HEK293 (cell line): ENCODE measurements around the gene ATP13A3.

Experiments
- CTCF ChIA-PET: fragments of 350-600 bp; formaldehyde crosslinking; extraction: SDS; loops from one replicate; lab custom pipeline; 2021; ENCODE audit warnings: antibody characterized with exemption; lab: Yijun Ruan, JAX
- POLR2A ChIA-PET: fragments of 300-600 bp; formaldehyde crosslinking; extraction: SDS; loops from one replicate; lab custom pipeline; 2020; ENCODE audit warnings: antibody characterized with exemption, inconsistent platforms; lab: Yijun Ruan, JAX
- H3K27ac ChIP-seq: fragments of 200-500 bp; sonication (Bioruptor generic); 2 replicates; pipeline ENCODE4 v1.5.1; 2014; ENCODE audit warnings: low read depth, low read length, control low read depth, inconsistent platforms; ENCODE audit errors: extremely low read depth
- H3K36me3 ChIP-seq, 2 experiments: fragments of 200-500 bp in 1 of 2; sonication (Bioruptor generic) in 1 of 2; 1 replicate in 1 of 2; 2 replicates in 1 of 2; pipeline ENCODE4 v1.5.1; 2014 to 2017; ENCODE audit warnings: inconsistent platforms in 2 of 2, low read length in 2 of 2; ENCODE audit not compliant: control insufficient read depth in 2 of 2, insufficient read depth in 1 of 2
- H3K4me1 ChIP-seq: fragments of 200-500 bp; sonication (Bioruptor generic); 2 replicates; pipeline ENCODE4 v1.5.1; 2014; ENCODE audit warnings: mild to moderate bottlenecking, low read length, inconsistent platforms; ENCODE audit not compliant: control insufficient read depth, insufficient read depth
- H3K4me3 ChIP-seq: 2 replicates; pipeline ENCODE4 v1.5.1; 2011; ENCODE audit warnings: low read depth, mild to moderate bottlenecking, control low read depth, low read length, moderate library complexity
- H3K9me3 ChIP-seq: fragments of 200-500 bp; sonication (Bioruptor generic); 2 replicates; pipeline ENCODE4 v1.5.1; 2014; ENCODE audit warnings: low read depth, low read length, inconsistent platforms; ENCODE audit not compliant: control insufficient read depth, insufficient read depth
- GLI2 ChIP-seq: fragments of 450-650 bp; formaldehyde crosslinking; IDR thresholded peaks from 2 replicates; pipeline ENCODE4; 2017; ENCODE audit warnings: missing biosample characterization, missing genetic modification characterization, low read depth, borderline replicate concordance
- OSR2 ChIP-seq: fragments of 450-650 bp; formaldehyde crosslinking; IDR thresholded peaks from 2 replicates; pipeline ENCODE4 v1.5.1; 2016; ENCODE audit warnings: missing biosample characterization, missing genetic modification characterization
- SALL2 ChIP-seq: fragments of 450-650 bp; formaldehyde crosslinking; IDR thresholded peaks from 2 replicates; pipeline ENCODE4 v1.5.0; 2017; ENCODE audit warnings: missing biosample characterization, mild to moderate bottlenecking, missing genetic modification characterization, borderline replicate concordance
- ZBTB48 ChIP-seq: fragments of 450-650 bp; formaldehyde crosslinking; IDR thresholded peaks from 2 replicates; pipeline ENCODE4 v1.5.1; 2016; ENCODE audit warnings: missing biosample characterization, missing genetic modification characterization
- ZNF174 ChIP-seq: fragments of 450-650 bp; formaldehyde crosslinking; IDR thresholded peaks from 2 replicates; pipeline ENCODE4 v1.5.0; 2017; ENCODE audit warnings: missing biosample characterization, mild to moderate bottlenecking, missing genetic modification characterization
- ZNF266 ChIP-seq: fragments of 450-650 bp; formaldehyde crosslinking; IDR thresholded peaks from 2 replicates; pipeline ENCODE4 v1.5.1; 2016; ENCODE audit warnings: missing biosample characterization, missing genetic modification characterization, low read depth
- ZNF302 ChIP-seq: fragments of 450-650 bp; formaldehyde crosslinking; IDR thresholded peaks from 2 replicates; pipeline ENCODE4 v1.5.1; 2016; ENCODE audit warnings: missing biosample characterization, missing genetic modification characterization, low read depth
- ZNF426 ChIP-seq: fragments of 450-650 bp; formaldehyde crosslinking; IDR thresholded peaks from 2 replicates; pipeline ENCODE4 v1.5.1; 2017; ENCODE audit warnings: missing biosample characterization, missing genetic modification characterization, mild to moderate bottlenecking, inconsistent platforms, moderate library complexity
- ZNF558 ChIP-seq: fragments of 450-650 bp; formaldehyde crosslinking; IDR thresholded peaks from 2 replicates; pipeline ENCODE4 v1.5.1; 2016; ENCODE audit warnings: missing biosample characterization, missing genetic modification characterization
- ZNF658 ChIP-seq: fragments of 450-650 bp; formaldehyde crosslinking; IDR thresholded peaks from 2 replicates; pipeline ENCODE4; 2016; ENCODE audit warnings: missing biosample characterization, missing genetic modification characterization
- ZNF677 ChIP-seq: fragments of 450-650 bp; IDR thresholded peaks from 2 replicates; pipeline ENCODE4 v1.5.0; 2018; ENCODE audit warnings: missing biosample characterization, mild to moderate bottlenecking, missing genetic modification characterization, moderate library complexity
- TF ChIP-seq, protein P1 (sequence below): fragments of 450-650 bp; formaldehyde crosslinking; IDR thresholded peaks from 2 replicates; pipeline ENCODE4 v1.5.1; 2016; ENCODE audit warnings: missing biosample characterization, missing genetic modification characterization
- TF ChIP-seq, protein P2 (sequence below): fragments of 450-650 bp; formaldehyde crosslinking; IDR thresholded peaks from 2 replicates; pipeline ENCODE4 v1.5.1; 2016; ENCODE audit warnings: missing biosample characterization, missing genetic modification characterization, low read depth
- TF ChIP-seq, protein P3 (sequence below): fragments of 450-650 bp; formaldehyde crosslinking; IDR thresholded peaks from 2 replicates; pipeline ENCODE4 v1.5.1; 2016; ENCODE audit warnings: missing biosample characterization, missing genetic modification characterization
- TF ChIP-seq, protein P4 (sequence below): fragments of 450-650 bp; formaldehyde crosslinking; IDR thresholded peaks from 2 replicates; pipeline ENCODE4 v1.5.1; 2016; ENCODE audit warnings: missing biosample characterization, missing genetic modification characterization
- TF ChIP-seq, protein P5 (sequence below): fragments of 450-650 bp; formaldehyde crosslinking; IDR thresholded peaks from 2 replicates; pipeline ENCODE4 v1.5.1; 2017; ENCODE audit warnings: missing biosample characterization, missing genetic modification characterization

Gene ATP13A3

GRCh38 chr3:194405766-194406165, 81.0 kb downstream of the ATP13A3 start:
- TF ChIP-seq GLI2 (no peak), ZBTB48 (no peak), SALL2 (tag by site-specific recombination) (no peak), OSR2 (tag by site-specific recombination) (no peak), ZNF558 (tag by site-specific recombination) (no peak), ZNF302 (tag by site-specific recombination) (no peak), ZNF677 (tag by site-specific recombination) (no peak), ZNF174 (tag by site-specific recombination) (no peak), ZNF266 (no peak), ZNF426 (tag by site-specific recombination) (no peak), ZNF658 (tag by site-specific recombination) (no peak)
- TF ChIP-seq, protein P1, sequence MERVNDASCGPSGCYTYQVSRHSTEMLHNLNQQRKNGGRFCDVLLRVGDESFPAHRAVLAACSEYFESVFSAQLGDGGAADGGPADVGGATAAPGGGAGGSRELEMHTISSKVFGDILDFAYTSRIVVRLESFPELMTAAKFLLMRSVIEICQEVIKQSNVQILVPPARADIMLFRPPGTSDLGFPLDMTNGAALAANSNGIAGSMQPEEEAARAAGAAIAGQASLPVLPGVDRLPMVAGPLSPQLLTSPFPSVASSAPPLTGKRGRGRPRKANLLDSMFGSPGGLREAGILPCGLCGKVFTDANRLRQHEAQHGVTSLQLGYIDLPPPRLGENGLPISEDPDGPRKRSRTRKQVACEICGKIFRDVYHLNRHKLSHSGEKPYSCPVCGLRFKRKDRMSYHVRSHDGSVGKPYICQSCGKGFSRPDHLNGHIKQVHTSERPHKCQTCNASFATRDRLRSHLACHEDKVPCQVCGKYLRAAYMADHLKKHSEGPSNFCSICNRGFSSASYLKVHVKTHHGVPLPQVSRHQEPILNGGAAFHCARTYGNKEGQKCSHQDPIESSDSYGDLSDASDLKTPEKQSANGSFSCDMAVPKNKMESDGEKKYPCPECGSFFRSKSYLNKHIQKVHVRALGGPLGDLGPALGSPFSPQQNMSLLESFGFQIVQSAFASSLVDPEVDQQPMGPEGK (tag by site-specific recombination) = no peak
- TF ChIP-seq, protein P2, sequence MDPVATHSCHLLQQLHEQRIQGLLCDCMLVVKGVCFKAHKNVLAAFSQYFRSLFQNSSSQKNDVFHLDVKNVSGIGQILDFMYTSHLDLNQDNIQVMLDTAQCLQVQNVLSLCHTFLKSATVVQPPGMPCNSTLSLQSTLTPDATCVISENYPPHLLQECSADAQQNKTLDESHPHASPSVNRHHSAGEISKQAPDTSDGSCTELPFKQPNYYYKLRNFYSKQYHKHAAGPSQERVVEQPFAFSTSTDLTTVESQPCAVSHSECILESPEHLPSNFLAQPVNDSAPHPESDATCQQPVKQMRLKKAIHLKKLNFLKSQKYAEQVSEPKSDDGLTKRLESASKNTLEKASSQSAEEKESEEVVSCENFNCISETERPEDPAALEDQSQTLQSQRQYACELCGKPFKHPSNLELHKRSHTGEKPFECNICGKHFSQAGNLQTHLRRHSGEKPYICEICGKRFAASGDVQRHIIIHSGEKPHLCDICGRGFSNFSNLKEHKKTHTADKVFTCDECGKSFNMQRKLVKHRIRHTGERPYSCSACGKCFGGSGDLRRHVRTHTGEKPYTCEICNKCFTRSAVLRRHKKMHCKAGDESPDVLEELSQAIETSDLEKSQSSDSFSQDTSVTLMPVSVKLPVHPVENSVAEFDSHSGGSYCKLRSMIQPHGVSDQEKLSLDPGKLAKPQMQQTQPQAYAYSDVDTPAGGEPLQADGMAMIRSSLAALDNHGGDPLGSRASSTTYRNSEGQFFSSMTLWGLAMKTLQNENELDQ (tag by site-specific recombination) = no peak
- TF ChIP-seq, protein P3, sequence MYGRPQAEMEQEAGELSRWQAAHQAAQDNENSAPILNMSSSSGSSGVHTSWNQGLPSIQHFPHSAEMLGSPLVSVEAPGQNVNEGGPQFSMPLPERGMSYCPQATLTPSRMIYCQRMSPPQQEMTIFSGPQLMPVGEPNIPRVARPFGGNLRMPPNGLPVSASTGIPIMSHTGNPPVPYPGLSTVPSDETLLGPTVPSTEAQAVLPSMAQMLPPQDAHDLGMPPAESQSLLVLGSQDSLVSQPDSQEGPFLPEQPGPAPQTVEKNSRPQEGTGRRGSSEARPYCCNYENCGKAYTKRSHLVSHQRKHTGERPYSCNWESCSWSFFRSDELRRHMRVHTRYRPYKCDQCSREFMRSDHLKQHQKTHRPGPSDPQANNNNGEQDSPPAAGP (tag by site-specific recombination) = no peak
- TF ChIP-seq, protein P4, sequence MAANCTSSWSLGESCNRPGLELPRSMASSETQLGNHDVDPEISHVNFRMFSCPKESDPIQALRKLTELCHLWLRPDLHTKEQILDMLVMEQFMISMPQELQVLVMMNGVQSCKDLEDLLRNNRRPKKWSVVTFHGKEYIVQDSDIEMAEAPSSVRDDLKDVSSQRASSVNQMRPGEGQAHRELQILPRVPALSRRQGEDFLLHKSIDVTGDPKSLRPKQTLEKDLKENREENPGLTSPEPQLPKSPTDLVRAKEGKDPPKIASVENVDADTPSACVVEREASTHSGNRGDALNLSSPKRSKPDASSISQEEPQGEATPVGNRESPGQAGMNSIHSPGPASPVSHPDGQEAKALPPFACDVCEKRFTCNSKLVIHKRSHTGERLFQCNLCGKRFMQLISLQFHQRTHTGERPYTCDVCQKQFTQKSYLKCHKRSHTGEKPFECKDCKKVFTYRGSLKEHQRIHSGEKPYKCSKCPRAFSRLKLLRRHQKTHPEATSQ (tag by site-specific recombination) = no peak
- TF ChIP-seq, protein P5, sequence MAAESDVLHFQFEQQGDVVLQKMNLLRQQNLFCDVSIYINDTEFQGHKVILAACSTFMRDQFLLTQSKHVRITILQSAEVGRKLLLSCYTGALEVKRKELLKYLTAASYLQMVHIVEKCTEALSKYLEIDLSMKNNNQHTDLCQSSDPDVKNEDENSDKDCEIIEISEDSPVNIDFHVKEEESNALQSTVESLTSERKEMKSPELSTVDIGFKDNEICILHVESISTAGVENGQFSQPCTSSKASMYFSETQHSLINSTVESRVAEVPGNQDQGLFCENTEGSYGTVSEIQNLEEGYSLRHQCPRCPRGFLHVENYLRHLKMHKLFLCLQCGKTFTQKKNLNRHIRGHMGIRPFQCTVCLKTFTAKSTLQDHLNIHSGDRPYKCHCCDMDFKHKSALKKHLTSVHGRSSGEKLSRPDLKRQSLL (tag by site-specific recombination) = no peak
- TF ChIP-seq, all 188 proteins: peak for 0
- peaks cover 0 to 50% of the 10 kb centered on the region in 2 experiments; a peak in 1 of 3 replicates for H3K36me3 ChIP-seq
- ChIA-PET CTCF (interaction anchor here (0.6 to 5.3 kb wide), 5 partner anchors 55 to 982 kb away, joined by 3 to 38 read pairs (median 3); no protein-coding TSS in a partner anchor), POLR2A (no interaction called here)
- no peak overlapping the region for H3K27ac ChIP-seq
- H3K4me1 ChIP-seq = no peaks in the 10 kb centered on the region
- no peak overlapping the region for H3K4me3 ChIP-seq
- no peaks in the 10 kb centered on the region for H3K9me3 ChIP-seq
